ENCODE results near the gene KDM4B.

KDM4B gene

GRCh38 chr19:5074830-5075394, 106.0 kb downstream of the KDM4B start:
- DNase-seq: no peak

GRCh38 chr19:5075597-5075996, 106.7 kb downstream of the KDM4B start:
- no peak for DNase-seq

GRCh38 chr19:5076440-5077208, 107.7 kb downstream of the KDM4B start:
- DNase-seq: no peak

- DNase-seq: no peak
These were observed 108.2 kb downstream of the KDM4B start for GRCh38 chr19:5077209-5077515.

- DNase-seq: no peak
These were observed 109.3 kb downstream of the KDM4B start for GRCh38 chr19:5078182-5078581.

GRCh38 chr19:5078666-5079065, 109.8 kb downstream of the KDM4B start:
- DNase-seq: no peak

GRCh38 chr19:5079071-5079774, 110.3 kb downstream of the KDM4B start:
- DNase-seq: no peak

- DNase-seq: no peak
These were observed 111.2 kb downstream of the KDM4B start for GRCh38 chr19:5080030-5080654.

GRCh38 chr19:5080809-5081208, 111.9 kb downstream of the KDM4B start:
- no peak for DNase-seq

GRCh38 chr19:5081443-5082161, 112.7 kb downstream of the KDM4B start:
- DNase-seq: no peak

- DNase-seq: no peak
These were observed 114.6 kb downstream of the KDM4B start for GRCh38 chr19:5083547-5083965.

- no peak for DNase-seq
These were observed 116.7 kb downstream of the KDM4B start for GRCh38 chr19:5085566-5085965.

- peak in 1 of 2 experiments; percentile 45 for DNase-seq
These were observed 117.3 kb downstream of the KDM4B start for GRCh38 chr19:5086230-5086629.

- DNase-seq: peak; percentile 77 to 88
These were observed 118.0 kb downstream of the KDM4B start for GRCh38 chr19:5086725-5087439.

- DNase-seq: no peak
These were observed 120.4 kb downstream of the KDM4B start for GRCh38 chr19:5089283-5089682.

GRCh38 chr19:5090465-5091017, 121.6 kb downstream of the KDM4B start:
- peak in 1 of 2 experiments; percentile 81 for DNase-seq

- DNase-seq: peak; percentile 96 to 97
These were observed 122.2 kb downstream of the KDM4B start for GRCh38 chr19:5091018-5091683.

- no peak for DNase-seq
These were observed 123.0 kb downstream of the KDM4B start for GRCh38 chr19:5091684-5092480.

- no peak for DNase-seq
These were observed 123.5 kb downstream of the KDM4B start for GRCh38 chr19:5092481-5092843.

GRCh38 chr19:5093297-5093928, 124.5 kb downstream of the KDM4B start:
- DNase-seq: peak in 1 of 2 experiments; percentile 49

Data from NCI-H524 (cell line).